ENCODE measurements around the gene TANC1.

The TANC1 gene

DNA sequence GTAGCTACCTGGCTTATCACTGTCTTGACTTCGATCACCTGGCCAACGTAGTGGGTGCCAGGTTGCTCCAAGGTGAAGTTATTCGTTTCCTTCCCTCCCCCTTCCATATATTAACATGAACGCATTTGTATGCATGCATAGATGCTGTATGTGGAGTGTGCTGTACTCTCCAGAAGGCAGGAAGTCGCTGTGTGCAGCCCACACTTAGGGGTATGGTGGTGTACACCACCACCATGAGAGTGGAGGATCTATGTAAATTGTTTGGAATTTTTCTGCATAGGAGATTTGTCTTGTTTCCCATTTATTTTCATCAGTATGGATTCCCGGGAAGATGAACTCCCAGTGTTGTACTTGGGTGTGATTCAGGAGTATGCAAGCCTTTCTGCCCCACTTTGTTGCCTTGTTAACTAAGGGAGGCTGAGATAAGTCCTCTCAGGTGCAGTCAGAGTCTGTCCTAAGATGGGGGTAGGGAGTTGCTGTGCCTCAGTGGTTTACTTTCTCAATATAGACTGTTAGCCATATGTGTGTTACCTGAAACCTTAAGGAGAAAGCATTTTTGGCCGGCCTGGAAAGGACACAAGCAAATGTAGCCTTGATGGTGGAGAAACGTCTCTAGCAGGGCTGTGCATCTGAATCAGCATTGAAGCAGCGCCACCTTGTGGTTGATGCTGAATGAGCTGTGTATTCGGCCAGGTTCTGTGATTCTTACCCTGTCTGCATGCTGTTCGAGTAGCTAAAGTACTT lies 149.8 kb downstream of the TANC1 start:
- peaks cover 23% of the 10 kb centered on the region for H3K9me3 Mint-ChIP-seq
- TF ChIP-seq, protein P1, sequence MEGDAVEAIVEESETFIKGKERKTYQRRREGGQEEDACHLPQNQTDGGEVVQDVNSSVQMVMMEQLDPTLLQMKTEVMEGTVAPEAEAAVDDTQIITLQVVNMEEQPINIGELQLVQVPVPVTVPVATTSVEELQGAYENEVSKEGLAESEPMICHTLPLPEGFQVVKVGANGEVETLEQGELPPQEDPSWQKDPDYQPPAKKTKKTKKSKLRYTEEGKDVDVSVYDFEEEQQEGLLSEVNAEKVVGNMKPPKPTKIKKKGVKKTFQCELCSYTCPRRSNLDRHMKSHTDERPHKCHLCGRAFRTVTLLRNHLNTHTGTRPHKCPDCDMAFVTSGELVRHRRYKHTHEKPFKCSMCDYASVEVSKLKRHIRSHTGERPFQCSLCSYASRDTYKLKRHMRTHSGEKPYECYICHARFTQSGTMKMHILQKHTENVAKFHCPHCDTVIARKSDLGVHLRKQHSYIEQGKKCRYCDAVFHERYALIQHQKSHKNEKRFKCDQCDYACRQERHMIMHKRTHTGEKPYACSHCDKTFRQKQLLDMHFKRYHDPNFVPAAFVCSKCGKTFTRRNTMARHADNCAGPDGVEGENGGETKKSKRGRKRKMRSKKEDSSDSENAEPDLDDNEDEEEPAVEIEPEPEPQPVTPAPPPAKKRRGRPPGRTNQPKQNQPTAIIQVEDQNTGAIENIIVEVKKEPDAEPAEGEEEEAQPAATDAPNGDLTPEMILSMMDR (IDR thresholded peaks at IDR 0.05): peak; percentile 94
- peak; percentile 90 for DNase-seq
- H3K36me3 Mint-ChIP-seq (ENCODE audit: low read depth): peaks cover 78% of the 10 kb centered on the region
- no peak overlapping the region for H3K4me3 Mint-ChIP-seq
- peaks cover 53% of the 10 kb centered on the region for H3K4me1 Mint-ChIP-seq
- peak overlapping the region; percentile 97 for H3K27ac Mint-ChIP-seq
- peaks cover 3% of the 10 kb centered on the region for H3K27me3 Mint-ChIP-seq (ENCODE audit: low read depth, poor library complexity)

DNA sequence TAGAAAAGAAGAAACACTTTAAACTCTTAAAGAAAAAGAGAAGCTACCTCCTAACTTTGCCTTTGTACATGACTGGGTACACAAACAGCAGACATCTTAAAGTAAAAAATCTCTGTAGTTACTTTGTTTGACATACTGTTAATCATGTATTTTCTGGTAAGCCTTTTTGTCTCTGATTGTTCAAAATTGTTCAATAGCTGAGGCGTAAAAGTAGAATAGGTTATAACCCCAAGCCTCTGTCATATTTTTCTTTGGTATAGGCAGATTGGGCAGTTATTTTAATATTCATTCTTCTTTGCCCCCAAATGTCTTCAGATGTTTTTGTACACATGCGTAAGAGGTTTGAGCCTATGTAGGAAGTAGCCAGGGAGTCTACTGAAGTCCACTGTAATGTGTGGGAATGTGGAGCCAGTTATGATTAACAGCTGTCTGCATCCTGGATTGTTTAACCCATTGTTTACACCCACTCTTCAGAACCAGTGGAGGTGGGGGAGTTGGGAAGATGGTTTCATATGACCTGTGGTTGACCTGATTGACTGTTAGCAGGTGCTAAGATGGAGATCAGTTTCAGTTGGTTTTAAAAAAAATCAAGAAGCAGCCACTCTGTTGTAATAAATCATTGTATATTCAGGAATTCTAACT lies 150.5 kb downstream of the TANC1 start:
- peak overlapping the region; percentile 14 for H3K4me3 Mint-ChIP-seq
- peaks cover 76% of the 10 kb centered on the region for H3K36me3 Mint-ChIP-seq (ENCODE audit: low read depth)
- peak overlapping the region; percentile 97 for H3K27ac Mint-ChIP-seq
- H3K9me3 Mint-ChIP-seq: peaks cover 23% of the 10 kb centered on the region
- DNase-seq: no peak
- peaks cover 3% of the 10 kb centered on the region for H3K27me3 Mint-ChIP-seq (ENCODE audit: low read depth, poor library complexity)
- TF ChIP-seq, protein P1 (IDR thresholded peaks at IDR 0.05): peak; percentile 35
- peaks cover 57% of the 10 kb centered on the region for H3K4me1 Mint-ChIP-seq

DNA sequence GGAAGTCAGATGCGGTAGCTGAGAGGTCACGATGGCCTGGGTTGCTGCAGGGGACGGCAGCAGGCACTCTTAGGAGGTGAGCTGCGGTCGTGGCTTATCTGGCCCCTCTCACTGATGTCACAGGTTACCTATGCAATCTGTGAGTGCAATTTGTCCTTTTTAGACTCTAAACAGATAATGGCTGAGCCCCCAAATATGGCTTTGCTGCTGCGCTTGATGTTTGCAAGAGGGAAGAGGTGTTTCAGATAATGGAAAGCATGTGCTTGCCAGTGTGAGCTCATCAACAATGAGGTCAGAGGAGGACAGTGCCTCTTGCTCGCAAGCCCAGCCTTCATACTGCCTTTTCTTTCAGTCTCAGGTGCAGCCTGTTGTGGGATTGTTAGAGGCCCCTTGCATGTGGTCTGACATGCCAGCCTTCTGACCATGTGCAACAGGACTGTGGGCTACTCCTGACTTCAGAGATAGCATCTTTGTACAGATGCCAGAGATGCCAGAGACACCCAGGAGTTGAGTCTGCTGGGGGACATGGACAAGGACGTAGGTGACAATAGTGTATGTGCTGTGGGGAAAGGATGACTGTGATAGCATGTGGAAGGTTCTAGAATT lies 151.3 kb downstream of the TANC1 start:
- TF ChIP-seq, protein P1 (IDR thresholded peaks at IDR 0.05): no peak
- peaks cover 22% of the 10 kb centered on the region for H3K9me3 Mint-ChIP-seq
- peaks cover 65% of the 10 kb centered on the region for H3K4me1 Mint-ChIP-seq
- H3K27me3 Mint-ChIP-seq (ENCODE audit: low read depth, poor library complexity): peaks cover 3% of the 10 kb centered on the region
- peaks cover 69% of the 10 kb centered on the region for H3K36me3 Mint-ChIP-seq (ENCODE audit: low read depth)
- H3K4me3 Mint-ChIP-seq: peak overlapping the region; percentile 14
- H3K27ac Mint-ChIP-seq: peak overlapping the region; percentile 97
- DNase-seq: no peak

DNA sequence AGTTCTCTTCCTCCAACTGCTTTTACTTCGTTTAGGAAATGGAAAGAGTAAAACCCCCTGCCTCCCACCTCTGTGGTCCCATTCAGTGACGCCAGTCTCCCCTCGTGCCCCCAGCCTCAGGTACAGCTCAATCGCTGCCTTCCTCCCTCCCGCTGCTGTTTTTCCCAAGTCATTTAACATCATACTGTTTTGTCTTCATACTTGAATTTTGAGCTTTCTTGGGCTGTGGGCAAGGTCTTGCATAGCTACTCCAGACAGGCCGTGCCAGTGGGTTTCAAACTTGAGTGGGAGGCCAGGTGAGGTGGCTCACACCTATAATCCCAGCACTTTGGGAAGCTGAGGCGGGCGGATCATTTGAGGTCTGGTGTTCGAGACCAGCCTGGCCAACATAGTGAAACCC lies 155.3 kb downstream of the TANC1 start:
- peaks cover 58% of the 10 kb centered on the region for H3K36me3 Mint-ChIP-seq (ENCODE audit: low read depth)
- peak overlapping the region; percentile 93 for H3K27ac Mint-ChIP-seq
- H3K4me1 Mint-ChIP-seq: peaks cover 74% of the 10 kb centered on the region
- H3K27me3 Mint-ChIP-seq (ENCODE audit: low read depth, poor library complexity): peaks cover 3% of the 10 kb centered on the region
- TF ChIP-seq, protein P1 (IDR thresholded peaks at IDR 0.05): no peak
- H3K9me3 Mint-ChIP-seq: no peaks in the 10 kb centered on the region
- no peak for DNase-seq
- no peak overlapping the region for H3K4me3 Mint-ChIP-seq

DNA sequence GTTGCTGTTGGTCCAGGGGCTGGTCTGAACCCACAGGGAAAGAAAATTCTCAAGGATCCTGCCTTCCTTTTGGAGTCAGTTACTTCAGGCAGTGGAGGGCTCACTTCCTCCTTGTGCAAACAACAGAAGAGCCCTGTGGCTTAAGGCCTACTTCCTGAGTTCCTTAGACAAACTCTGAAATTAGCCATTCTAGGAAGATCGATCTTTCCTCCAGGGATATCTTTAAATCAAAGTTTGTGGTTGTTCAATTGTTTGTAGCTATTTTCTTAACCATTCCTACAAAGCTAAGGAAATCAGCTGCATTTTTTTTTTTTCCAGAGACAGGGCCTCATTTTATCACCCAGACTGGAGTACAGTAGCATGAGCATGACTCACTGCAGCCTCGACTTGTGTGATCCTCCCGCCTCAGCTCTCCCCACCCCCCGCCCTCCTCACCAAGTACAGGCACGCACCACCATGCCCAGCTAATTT lies 156.0 kb downstream of the TANC1 start:
- peaks cover 3% of the 10 kb centered on the region for H3K27me3 Mint-ChIP-seq (ENCODE audit: low read depth, poor library complexity)
- peaks cover 74% of the 10 kb centered on the region for H3K4me1 Mint-ChIP-seq
- H3K27ac Mint-ChIP-seq: peak overlapping the region; percentile 93
- no peaks in the 10 kb centered on the region for H3K9me3 Mint-ChIP-seq
- peak overlapping the region; percentile 18 for H3K4me3 Mint-ChIP-seq
- no peak for DNase-seq
- H3K36me3 Mint-ChIP-seq (ENCODE audit: low read depth): peaks cover 58% of the 10 kb centered on the region
- TF ChIP-seq, protein P1 (IDR thresholded peaks at IDR 0.05): no peak
